ENCODE measurements around the gene ZNF146. TPM values are rescaled to one million over a fixed set of nuclear protein-coding genes. Genes with fewer than 3 reads are reported as not detected.
"Not testable (repeated sequence)": the region's sequence is repeated elsewhere in the genome, so short reads cannot be mapped to it uniquely, and the experiment has no call there.

The ZNF146 gene
- total RNA-seq, result 139 and 161 TPM in 2 replicates

DNA sequence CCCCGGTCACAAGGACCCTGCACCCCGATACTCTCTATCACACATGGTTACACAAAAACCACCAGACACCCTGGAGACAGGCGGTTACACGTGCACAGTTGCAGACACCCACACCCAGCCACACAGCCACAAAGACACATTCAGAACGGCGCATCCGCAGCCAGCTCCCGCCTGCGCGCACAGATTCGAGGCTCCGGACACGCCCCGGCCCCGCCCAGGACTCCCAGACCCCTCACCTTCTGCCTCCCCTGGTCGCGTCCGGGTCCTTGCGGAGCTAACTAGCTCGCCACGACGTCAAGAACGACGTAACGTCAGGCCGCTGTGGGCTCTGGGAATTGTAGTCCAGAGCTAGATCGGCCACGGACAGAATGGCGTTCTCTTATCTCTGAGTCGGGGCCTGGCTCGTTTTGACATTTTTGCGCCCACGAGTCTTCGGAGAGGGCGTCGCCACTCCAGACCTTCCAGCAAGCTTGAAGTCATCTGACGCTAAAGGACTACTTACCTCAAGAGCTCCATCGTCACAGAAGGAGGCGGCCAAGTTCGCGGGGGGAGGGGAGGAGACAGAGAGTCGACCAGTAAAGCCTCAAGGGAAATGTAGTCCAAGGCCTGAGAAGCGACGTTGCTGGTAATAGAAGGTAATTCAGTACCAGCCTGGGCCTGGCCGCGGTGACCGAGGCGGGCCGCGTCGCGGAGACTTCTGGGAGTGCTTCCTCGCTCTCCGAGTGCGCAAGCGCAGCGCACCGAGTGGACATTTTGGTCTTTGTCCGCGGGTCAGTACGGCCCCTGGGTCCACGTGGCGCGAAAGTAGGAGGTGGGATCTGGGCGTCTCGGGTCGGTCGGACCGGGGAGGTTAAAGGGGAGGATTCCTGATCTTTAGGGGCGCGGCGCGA, at the start of gene ZNF146, which contains the start of gene ZNF565:
Gene ZNF146, plus strand, starts transcription at position 721 of the 890 bp plus-strand sequence. CDS start 21,335 bp downstream, outside the sequence.
Gene ZNF565, minus strand, starts transcription at position 280 of the 890 bp plus-strand sequence. CDS start 12,680 bp downstream, outside the sequence.
- H3K36me3 ChIP-seq (ENCODE audit: control insufficient read depth, insufficient read depth, low read length), result no peaks in the 10 kb centered on the region
- DNase-seq (ENCODE audit: low read depth) (peak; percentile 94), FAIRE-seq (no peak)
- H3K27me3 ChIP-seq (ENCODE audit: control insufficient read depth, insufficient read depth, low read length), result no peaks in the 10 kb centered on the region
- TF ChIP-seq, protein P1, sequence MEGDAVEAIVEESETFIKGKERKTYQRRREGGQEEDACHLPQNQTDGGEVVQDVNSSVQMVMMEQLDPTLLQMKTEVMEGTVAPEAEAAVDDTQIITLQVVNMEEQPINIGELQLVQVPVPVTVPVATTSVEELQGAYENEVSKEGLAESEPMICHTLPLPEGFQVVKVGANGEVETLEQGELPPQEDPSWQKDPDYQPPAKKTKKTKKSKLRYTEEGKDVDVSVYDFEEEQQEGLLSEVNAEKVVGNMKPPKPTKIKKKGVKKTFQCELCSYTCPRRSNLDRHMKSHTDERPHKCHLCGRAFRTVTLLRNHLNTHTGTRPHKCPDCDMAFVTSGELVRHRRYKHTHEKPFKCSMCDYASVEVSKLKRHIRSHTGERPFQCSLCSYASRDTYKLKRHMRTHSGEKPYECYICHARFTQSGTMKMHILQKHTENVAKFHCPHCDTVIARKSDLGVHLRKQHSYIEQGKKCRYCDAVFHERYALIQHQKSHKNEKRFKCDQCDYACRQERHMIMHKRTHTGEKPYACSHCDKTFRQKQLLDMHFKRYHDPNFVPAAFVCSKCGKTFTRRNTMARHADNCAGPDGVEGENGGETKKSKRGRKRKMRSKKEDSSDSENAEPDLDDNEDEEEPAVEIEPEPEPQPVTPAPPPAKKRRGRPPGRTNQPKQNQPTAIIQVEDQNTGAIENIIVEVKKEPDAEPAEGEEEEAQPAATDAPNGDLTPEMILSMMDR (IDR thresholded peaks at IDR 0.05; ENCODE audit: insufficient read depth, low read length, severe bottlenecking), result no peak
- H3K4me3 ChIP-seq (ENCODE audit: low read depth, low read length), result peak within 1 kb of the TSS; percentile 49

DNA sequence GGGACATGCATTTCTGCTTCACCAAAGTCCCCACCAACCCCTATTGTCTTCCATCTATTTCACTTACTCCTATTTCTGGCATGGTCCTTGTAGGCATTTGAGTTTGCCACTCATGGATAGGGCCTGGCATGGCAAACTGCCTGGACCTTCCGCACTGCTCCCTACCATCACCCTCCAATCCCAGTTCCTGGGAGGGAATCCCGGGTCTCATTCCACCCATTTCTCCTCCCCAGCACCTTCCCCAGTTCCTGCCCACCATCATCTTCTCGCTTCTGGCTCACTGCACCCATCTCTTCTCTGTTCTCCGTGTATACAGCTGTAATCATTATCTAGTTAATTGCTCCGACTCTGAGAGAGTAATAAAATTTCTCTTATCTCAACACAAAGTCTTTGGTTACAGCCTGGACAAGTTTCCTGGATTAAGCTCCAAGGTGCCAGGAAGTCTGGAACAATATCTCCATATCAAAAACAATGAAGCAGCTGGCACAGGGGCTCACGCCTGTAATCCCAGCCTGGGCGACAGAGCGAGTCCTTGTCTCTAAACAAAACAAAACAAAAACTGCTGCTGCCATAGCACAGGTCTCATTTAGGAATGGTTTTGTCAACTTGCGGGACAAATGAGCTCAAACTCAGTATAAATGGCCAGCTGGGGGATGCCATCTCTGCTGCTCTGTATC, 45.7 kb upstream of the ZNF146 start:
- TF ChIP-seq, protein P1 (IDR thresholded peaks at IDR 0.05; ENCODE audit: insufficient read depth, low read length, severe bottlenecking), result no peak
- no peaks in the 10 kb centered on the region for H3K27me3 ChIP-seq (ENCODE audit: control insufficient read depth, insufficient read depth, low read length)
- H3K4me3 ChIP-seq (ENCODE audit: low read depth, low read length), result no peak overlapping the region
- no peaks in the 10 kb centered on the region for H3K36me3 ChIP-seq (ENCODE audit: control insufficient read depth, insufficient read depth, low read length)
- DNase-seq (ENCODE audit: low read depth) (no peak), FAIRE-seq (no peak)

DNA sequence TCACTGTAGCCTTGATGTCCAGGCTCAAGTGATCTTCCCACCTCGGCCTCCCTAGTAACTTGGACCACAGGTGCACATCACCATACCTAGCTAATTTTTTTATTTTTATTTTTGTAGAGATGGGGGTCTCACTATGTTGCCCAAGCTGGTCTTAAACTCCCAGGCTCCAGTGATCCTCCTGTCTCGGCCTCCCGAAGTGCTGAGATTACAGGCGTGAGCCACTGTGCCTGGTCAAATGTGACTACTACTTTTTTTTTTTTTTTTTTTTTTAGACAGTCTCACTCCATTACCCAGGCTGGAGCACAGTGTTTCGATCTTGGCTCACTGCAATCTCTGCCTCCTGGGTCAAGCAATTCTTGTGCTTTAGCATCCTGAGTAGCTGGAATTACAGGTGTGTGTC, 42.1 kb upstream of the ZNF146 start:
- Histone ChIP-seq H3K36me3 (ENCODE audit: control insufficient read depth, insufficient read depth, low read length) (no peaks in the 10 kb centered on the region), H3K4me3 (ENCODE audit: low read depth, low read length) (no peak overlapping the region), H3K27me3 (ENCODE audit: control insufficient read depth, insufficient read depth, low read length) (no peaks in the 10 kb centered on the region)
- FAIRE-seq, result no peak
- DNase-seq (ENCODE audit: low read depth), result no peak
- TF ChIP-seq, protein P1 (IDR thresholded peaks at IDR 0.05; ENCODE audit: insufficient read depth, low read length, severe bottlenecking), result no peak

DNA sequence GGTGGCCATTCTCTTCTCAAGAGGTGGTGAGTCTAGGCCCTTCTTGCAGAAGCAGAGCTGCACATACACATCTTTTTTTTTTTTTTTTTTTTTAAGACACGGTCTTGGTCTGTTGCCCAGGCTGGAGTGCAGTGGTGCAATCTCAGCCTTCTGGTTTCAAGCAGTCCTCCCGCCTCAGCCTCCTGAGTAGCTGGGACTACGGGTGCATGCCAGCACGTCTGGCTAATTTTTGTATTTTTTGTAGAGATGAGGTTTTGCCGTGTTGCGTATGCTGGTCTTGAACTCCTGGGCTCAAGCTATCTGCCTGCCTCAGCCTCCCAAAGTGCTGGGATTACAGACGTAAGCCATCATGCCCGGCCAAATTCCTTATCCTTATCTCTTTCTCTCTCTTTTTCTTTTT, 41.1 kb upstream of the ZNF146 start:
- not testable (repeated sequence) for H3K36me3 ChIP-seq (ENCODE audit: control insufficient read depth, insufficient read depth, low read length); FAIRE-seq; H3K4me3 ChIP-seq (ENCODE audit: low read depth, low read length); DNase-seq (ENCODE audit: low read depth); H3K27me3 ChIP-seq (ENCODE audit: control insufficient read depth, insufficient read depth, low read length)

DNA sequence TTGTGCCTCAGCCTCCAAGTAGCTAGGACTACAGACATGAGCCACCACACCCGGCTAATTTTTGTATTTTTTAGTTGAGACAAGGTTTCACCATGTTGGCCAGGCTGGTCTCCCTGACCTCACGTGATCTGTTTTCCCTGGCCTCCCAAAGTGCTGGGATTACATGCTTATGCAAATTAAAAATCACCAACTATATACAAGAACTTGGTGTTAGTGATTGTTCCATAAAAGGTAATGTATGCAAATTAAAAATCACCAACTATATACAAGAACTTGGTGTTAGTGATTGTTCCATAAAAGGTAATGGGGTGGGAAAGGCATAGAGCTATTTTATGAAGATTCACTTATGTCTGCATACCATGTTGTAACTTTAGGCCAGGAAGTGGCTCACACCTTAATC, 35.8 kb upstream of the ZNF146 start:
- not testable (repeated sequence) for H3K27me3 ChIP-seq (ENCODE audit: control insufficient read depth, insufficient read depth, low read length); FAIRE-seq; DNase-seq (ENCODE audit: low read depth); H3K4me3 ChIP-seq (ENCODE audit: low read depth, low read length); H3K36me3 ChIP-seq (ENCODE audit: control insufficient read depth, insufficient read depth, low read length)

DNA sequence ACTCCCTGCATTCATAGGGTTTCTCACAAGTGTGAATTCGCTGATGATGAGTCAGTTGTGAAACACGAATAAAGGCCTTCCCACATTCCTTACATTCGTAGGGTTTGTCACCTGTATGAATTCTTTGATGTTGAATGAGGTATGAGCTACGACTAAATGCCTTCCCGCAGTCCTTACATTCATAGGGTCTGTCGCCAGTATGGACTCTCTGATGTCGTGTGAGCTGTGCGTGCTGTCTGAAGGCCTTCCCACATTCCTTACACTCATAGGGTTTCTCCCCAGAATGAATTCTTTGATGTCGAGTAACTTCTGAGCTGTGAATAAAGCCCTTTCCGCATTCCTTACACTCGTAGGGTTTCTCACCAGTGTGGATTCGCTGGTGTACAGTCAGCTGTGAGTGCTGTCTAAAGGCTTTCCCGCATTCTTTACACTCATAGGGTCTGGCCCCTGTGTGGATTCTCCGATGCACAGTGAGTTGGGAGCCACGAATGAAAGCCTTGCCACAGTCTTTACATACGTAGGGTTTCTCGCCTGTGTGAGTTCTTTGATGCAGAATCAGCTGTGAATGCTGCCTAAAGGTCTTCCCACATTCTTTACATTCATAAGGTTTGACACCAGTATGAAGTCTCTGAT, 32.2 kb upstream of the ZNF146 start:
- DNase-seq (ENCODE audit: low read depth) (peak; percentile 40), FAIRE-seq (peak; percentile 58)

More for the DNA sequence above, 32.2 kb upstream of the ZNF146 start:
- Histone ChIP-seq H3K36me3 (ENCODE audit: control insufficient read depth, insufficient read depth, low read length) (peaks cover 5% of the 10 kb centered on the region), H3K27me3 (ENCODE audit: control insufficient read depth, insufficient read depth, low read length) (no peaks in the 10 kb centered on the region), H3K4me3 (ENCODE audit: low read depth, low read length) (no peak overlapping the region)
- TF ChIP-seq, protein P1 (IDR thresholded peaks at IDR 0.05; ENCODE audit: insufficient read depth, low read length, severe bottlenecking), result no peak

Data from bronchial epithelial cell (primary cell).